Hematopoietic multipotent progenitor cell treated with erythropoietin and hydrocortisone succinate and interleukin-3 and kit ligand, for 4 days (in vitro differentiated cells): ENCODE data around the gene RAD51B.
"Not testable (repeated sequence)": the region's sequence is repeated elsewhere in the genome, so short reads cannot be mapped to it uniquely, and the experiment has no call there.

Experiments
- DNase-seq: peaks from one replicate; pipeline ENCODE4 v3.0.0-alpha.2; 2015

The RAD51B gene

GRCh38 chr14:68085742-68086141 lies 266.2 kb downstream of the RAD51B start:
- DNase-seq: no peak

GRCh38 chr14:68088451-68088854 lies 268.9 kb downstream of the RAD51B start:
- no peak for DNase-seq

GRCh38 chr14:68089146-68089731 lies 269.7 kb downstream of the RAD51B start:
- no peak for DNase-seq

- no peak for DNase-seq
These were observed 274.6 kb downstream of the RAD51B start for GRCh38 chr14:68094158-68094557.

- no peak for DNase-seq
These were observed 275.2 kb downstream of the RAD51B start for GRCh38 chr14:68094752-68095151.

- no peak for DNase-seq
These were observed 278.1 kb downstream of the RAD51B start for GRCh38 chr14:68097727-68098126.

- no peak for DNase-seq
These were observed 279.3 kb downstream of the RAD51B start for GRCh38 chr14:68098834-68099233.

GRCh38 chr14:68099495-68100045 lies 280.0 kb downstream of the RAD51B start:
- DNase-seq: no peak

GRCh38 chr14:68101715-68102301 lies 282.2 kb downstream of the RAD51B start:
- DNase-seq: not testable (repeated sequence)

- DNase-seq: no peak
These were observed 284.3 kb downstream of the RAD51B start for GRCh38 chr14:68103853-68104252.

- DNase-seq: no peak
These were observed 284.9 kb downstream of the RAD51B start for GRCh38 chr14:68104518-68104917.

- DNase-seq: peak; percentile 46
These were observed 286.2 kb downstream of the RAD51B start for GRCh38 chr14:68105816-68106215.

GRCh38 chr14:68106456-68106855 lies 286.9 kb downstream of the RAD51B start:
- no peak for DNase-seq

- no peak for DNase-seq
These were observed 287.3 kb downstream of the RAD51B start for GRCh38 chr14:68106905-68107304.

GRCh38 chr14:68109132-68109900 lies 289.7 kb downstream of the RAD51B start:
- DNase-seq: peak; percentile 53

GRCh38 chr14:68111097-68111852 lies 291.7 kb downstream of the RAD51B start:
- DNase-seq: no peak

- DNase-seq: no peak
These were observed 292.3 kb downstream of the RAD51B start for GRCh38 chr14:68111853-68112270.

GRCh38 chr14:68112442-68112841 lies 292.9 kb downstream of the RAD51B start:
- no peak for DNase-seq

- DNase-seq: no peak
These were observed 293.9 kb downstream of the RAD51B start for GRCh38 chr14:68113343-68113930.

GRCh38 chr14:68115952-68116351 lies 296.4 kb downstream of the RAD51B start:
- not testable (repeated sequence) for DNase-seq

GRCh38 chr14:68122651-68123050 lies 303.1 kb downstream of the RAD51B start:
- DNase-seq: no peak

- no peak for DNase-seq
These were observed 304.5 kb downstream of the RAD51B start for GRCh38 chr14:68124050-68124449.
